Pancreas (tissue), 10 donors: ENCODE data around the gene ZDHHC6. TPM values are rescaled to one million over a fixed set of nuclear protein-coding genes. Genes with fewer than 3 reads are reported as not detected.
"Not testable (repeated sequence)": the region's sequence is repeated elsewhere in the genome, so short reads cannot be mapped to it uniquely, and the experiment has no call there.

Experiments used
- ATAC-seq, 4 donors: fragments of 200-7000 bp; cut with Tn5 transposase; one replicate each; pipeline versions ENCODE4 v1.8.0 to v1.9.1; 2020; ENCODE audit warnings: mild to moderate bottlenecking in 4 of 4, moderate library complexity in 4 of 4
- DNase-seq, 6 donors: peaks; one replicate each; pipeline ENCODE4 v3.0.0-alpha.2; 2020
- FAIRE-seq: peaks from 2 replicates; lab custom pipeline; 2012; peaks lifted over from hg19 to GRCh38; lab: Jason Lieb, UNC
- H3K27ac ChIP-seq, 4 donors: fragments of 200-600 bp; sonication (generic); 1 replicate in 3 of 4; 2 replicates in 1 of 4; pipeline versions ENCODE4 v1.5.0 to v1.8.0; 2020
- H3K27me3 ChIP-seq, 4 donors: fragments of 200-600 bp; one replicate each; pipeline ENCODE4 v1.8.0; 2021
- H3K36me3 ChIP-seq, 3 donors: fragments of 200-600 bp; sonication (generic) in 1 of 3; one replicate each; pipeline versions ENCODE4 v1.5.0 to v1.8.0; 2020 to 2021
- H3K4me1 ChIP-seq, 3 donors: fragments of 200-600 bp; one replicate each; pipeline ENCODE4 v1.8.0; 2021
- H3K4me3 ChIP-seq, 4 donors: fragments of 200-600 bp; sonication (generic) in 2 of 4; one replicate each; pipeline versions ENCODE4 v1.5.0 to v1.8.0; 2020 to 2021
- H3K9me3 ChIP-seq, 4 donors: fragments of 200-600 bp; one replicate each; pipeline ENCODE4 v1.8.0; 2021
- WGBS, 2 donors: extraction: QIAGEN DNeasy Blood & Tissue Kit; methylation state at CpG; one replicate each; pipeline ENCODE4 v1.1.7; 2013; 5-methylcytosine and 5-hydroxymethylcytosine counted together
- intact Hi-C, 3 donors: fragments of 100-400 bp; cut with DNase I; formaldehyde crosslinking; loops; one replicate each; pipeline versions ENCODE4 v1.11.1 to v1.14.2; 2022
- polyA plus RNA-seq, 2 donors: library from polyadenylated mRNA; stranded (reverse); fragments of 200-250 nt; gene quantifications; one replicate each; pipeline ENCODE4 v1.2.3, GENCODE V29; 2013
- total RNA-seq, 6 donors: library from RNA; stranded (reverse); fragmentation: NEBNext Ultra II Directional in 4 of 6; extraction: Animal tissue kit (Norgen Biotek cat#: 25700) in 4 of 6; gene quantifications; one replicate each; pipeline versions ENCODE4 v1.2.1 to v1.2.4, GENCODE V29; 2021 to 2023
- TF ChIP-seq, protein P1 (sequence below), 4 donors: fragments of 200-600 bp; sonication (generic) in 3 of 4; IDR thresholded peaks; one replicate each; pipeline versions ENCODE4 v1.5.0 to v1.8.0; 2021; ENCODE audit warnings: antibody characterized with exemption in 4 of 4
- donor health status: healthy with polysubstance abuse.
- donor health status: DM: no; HTN: no; CAD: no; lungs with moderate emphysema.
- donor health status: DM: no; HTN: no; CAD: no.
- donor health status: control.
- donor health status: control.
- donor health status: Bipolar disorder and iron deficiency.
- donor health status: DM: yes; HTN: yes; CAD: no.
- donor health status: DM: no; HTN: no; CAD: no.
- donor health status: DM: no; HTN: no; CAD: no.
- donor health status: DM: yes; HTN: yes; CAD: no.

The ZDHHC6 gene
- total and polyA plus RNA-seq, 8 donors = 8.0 to 39.2 (median 12.6) TPM

DNA sequence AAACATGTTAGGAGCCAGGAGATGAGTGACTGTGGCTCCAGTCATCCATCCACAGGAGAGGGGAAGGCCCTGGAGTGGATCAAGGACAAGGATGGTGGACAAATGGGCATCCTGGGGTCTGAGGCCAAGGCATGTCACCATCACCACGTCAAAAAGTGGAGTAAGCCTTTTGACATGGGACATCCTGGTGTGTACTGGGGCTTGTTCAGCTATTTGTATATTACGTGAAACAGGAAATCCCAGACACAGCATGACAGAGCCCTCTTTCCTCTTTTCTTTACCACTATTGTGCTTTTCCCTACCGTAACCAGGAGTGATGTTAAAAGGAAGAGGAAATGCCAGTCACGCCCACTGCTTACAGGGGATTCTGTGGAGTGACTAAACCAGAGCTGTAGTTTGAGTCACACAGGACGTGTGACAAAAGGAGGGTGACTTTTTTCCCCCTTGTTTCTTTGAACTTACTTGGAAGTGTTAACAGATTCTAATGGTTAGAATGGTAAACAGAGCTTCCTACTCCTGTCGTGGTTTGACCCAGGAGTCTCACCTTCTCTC, 57.4 kb downstream of the ZDHHC6 start:
- Histone ChIP-seq H3K4me1 (no peaks in the 10 kb centered on the region), H3K4me3 (no peak overlapping the region), H3K9me3 (no peaks in the 10 kb centered on the region), H3K27ac (peak overlapping the region in 1 of 4 donors; percentile 9), H3K36me3 (no peaks in the 10 kb centered on the region), H3K27me3 (no peaks in the 10 kb centered on the region)
- WGBS, 2 donors = 63 to 69% methylated on average over 6 of the region's 6 CpGs
- ATAC-seq (peak in 3 of 4 donors; percentile 46 to 83 (median 52)), FAIRE-seq (no peak), DNase-seq (no peak)
- TF ChIP-seq, protein P1, sequence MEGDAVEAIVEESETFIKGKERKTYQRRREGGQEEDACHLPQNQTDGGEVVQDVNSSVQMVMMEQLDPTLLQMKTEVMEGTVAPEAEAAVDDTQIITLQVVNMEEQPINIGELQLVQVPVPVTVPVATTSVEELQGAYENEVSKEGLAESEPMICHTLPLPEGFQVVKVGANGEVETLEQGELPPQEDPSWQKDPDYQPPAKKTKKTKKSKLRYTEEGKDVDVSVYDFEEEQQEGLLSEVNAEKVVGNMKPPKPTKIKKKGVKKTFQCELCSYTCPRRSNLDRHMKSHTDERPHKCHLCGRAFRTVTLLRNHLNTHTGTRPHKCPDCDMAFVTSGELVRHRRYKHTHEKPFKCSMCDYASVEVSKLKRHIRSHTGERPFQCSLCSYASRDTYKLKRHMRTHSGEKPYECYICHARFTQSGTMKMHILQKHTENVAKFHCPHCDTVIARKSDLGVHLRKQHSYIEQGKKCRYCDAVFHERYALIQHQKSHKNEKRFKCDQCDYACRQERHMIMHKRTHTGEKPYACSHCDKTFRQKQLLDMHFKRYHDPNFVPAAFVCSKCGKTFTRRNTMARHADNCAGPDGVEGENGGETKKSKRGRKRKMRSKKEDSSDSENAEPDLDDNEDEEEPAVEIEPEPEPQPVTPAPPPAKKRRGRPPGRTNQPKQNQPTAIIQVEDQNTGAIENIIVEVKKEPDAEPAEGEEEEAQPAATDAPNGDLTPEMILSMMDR (IDR thresholded peaks at IDR 0.05) = no peak
- intact Hi-C loops = no loop called here

DNA sequence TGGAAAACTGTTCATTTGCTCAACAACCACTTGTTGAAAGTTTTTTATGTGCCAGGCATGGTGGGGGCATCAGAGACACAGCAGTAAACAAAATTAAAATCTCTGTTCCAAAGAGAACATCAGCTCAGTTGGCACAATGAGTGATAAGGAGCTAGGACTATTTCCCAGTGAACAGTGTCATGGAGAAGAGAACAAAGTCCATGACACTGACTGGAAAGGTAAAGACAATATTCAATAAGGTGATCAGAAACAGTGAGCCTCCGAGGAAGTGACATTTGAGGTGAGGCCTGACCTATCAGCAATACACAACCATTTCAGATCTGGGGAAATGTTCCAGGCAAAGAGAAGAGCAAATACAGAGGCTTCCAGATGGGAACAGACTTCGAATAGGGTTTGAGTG, 58.2 kb downstream of the ZDHHC6 start:
- Histone ChIP-seq H3K4me1 (no peaks in the 10 kb centered on the region), H3K36me3 (no peaks in the 10 kb centered on the region), H3K4me3 (no peak overlapping the region), H3K27ac (no peak overlapping the region), H3K9me3 (no peaks in the 10 kb centered on the region), H3K27me3 (no peaks in the 10 kb centered on the region)
- intact Hi-C loops = no loop called here
- DNase-seq (no peak), ATAC-seq (no peak), FAIRE-seq (no peak)
- TF ChIP-seq, protein P1 (IDR thresholded peaks at IDR 0.05) = no peak
- 62 to 68% methylated on average over 2 of the region's 2 CpGs for WGBS, 2 donors

DNA sequence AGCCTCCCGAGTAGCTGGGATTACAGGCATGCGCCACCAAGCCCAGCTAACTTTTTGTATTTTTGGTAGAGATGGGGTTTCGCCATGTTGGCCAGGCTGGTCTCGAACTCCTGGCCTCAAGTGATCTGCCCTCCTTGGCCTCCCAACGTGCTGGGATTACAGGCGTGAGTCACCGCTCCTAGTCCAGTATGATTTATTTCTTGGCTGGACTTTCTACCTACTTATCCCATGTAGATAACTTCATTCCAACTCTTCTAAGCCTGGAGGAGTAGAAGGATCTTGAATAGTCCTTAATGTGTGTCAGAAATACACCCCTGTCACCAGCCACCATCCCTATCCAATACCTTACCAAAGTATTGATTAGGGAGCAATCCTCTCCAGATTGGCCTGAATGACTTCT, 58.7 kb downstream of the ZDHHC6 start:
- intact Hi-C loops, H3K27me3 ChIP-seq, FAIRE-seq, H3K9me3 ChIP-seq, H3K36me3 ChIP-seq, ATAC-seq, H3K27ac ChIP-seq, H3K4me1 ChIP-seq, DNase-seq, H3K4me3 ChIP-seq: not testable (repeated sequence)
- WGBS, 2 donors = 75 to 76% methylated on average over 7 of the region's 7 CpGs

DNA sequence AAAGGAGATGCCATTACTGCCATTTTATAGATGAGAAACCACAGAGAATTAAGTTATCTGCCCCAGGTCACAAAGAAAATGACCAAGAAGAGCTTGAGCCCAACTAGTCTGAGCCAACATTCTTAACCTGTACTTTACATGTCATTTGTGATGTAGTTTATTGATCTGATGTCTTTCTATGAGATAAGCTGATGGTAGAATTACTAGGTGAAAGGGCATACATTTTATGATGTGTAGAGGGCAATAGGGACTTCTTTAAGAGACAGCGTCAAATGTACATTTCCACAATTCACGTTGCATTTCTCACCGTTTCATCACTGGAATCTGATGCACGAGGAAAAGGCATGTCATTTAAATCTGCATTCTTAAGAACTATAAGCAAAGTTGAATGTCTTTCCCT, 61.5 kb downstream of the ZDHHC6 start:
- TF ChIP-seq, protein P1 (IDR thresholded peaks at IDR 0.05) = no peak
- no peak overlapping the region for H3K4me3 ChIP-seq
- no peak for DNase-seq
- no peaks in the 10 kb centered on the region for H3K27me3 ChIP-seq
- no peaks in the 10 kb centered on the region for H3K4me1 ChIP-seq
- no peak for ATAC-seq
- WGBS, 2 donors = 53 to 56% methylated on average over 4 of the region's 4 CpGs
- H3K9me3 ChIP-seq = no peaks in the 10 kb centered on the region
- H3K27ac ChIP-seq = no peak overlapping the region
- no peaks in the 10 kb centered on the region for H3K36me3 ChIP-seq
- FAIRE-seq = no peak
- intact Hi-C loops = no loop called here

DNA sequence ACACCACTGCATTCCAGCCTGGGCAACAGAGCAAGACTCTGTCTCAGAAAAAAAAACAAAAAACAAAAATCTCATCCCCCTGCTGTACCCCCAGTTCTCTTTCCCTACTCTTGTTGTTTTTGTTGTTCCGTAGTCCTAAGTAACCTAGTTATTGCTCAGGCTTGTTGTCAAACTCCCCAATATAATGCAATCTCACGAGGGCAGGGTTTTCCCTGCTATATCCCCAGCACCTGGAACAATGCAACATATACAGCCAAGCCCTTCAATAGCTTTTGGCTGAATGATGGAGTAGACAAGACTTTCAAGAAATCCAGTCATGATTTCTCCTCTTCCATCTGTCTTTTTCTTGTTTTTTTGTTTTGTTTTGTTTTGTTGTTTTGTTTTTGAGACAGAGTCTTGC, 62.6 kb downstream of the ZDHHC6 start:
- DNase-seq (no peak), ATAC-seq (no peak), FAIRE-seq (no peak)
- H3K27ac ChIP-seq = no peak overlapping the region
- no peaks in the 10 kb centered on the region for H3K27me3 ChIP-seq
- H3K9me3 ChIP-seq = no peaks in the 10 kb centered on the region
- 84% methylated on average over 2 of the region's 2 CpGs for WGBS, 2 donors
- no peaks in the 10 kb centered on the region for H3K36me3 ChIP-seq
- TF ChIP-seq, protein P1 (IDR thresholded peaks at IDR 0.05) = no peak
- no peaks in the 10 kb centered on the region for H3K4me1 ChIP-seq
- no peak overlapping the region for H3K4me3 ChIP-seq
- intact Hi-C loops = no loop called here
